Pancreas (tissue), 10 donors: Measurements from ENCODE around the gene WHRN. TPM values are rescaled to one million over a fixed set of nuclear protein-coding genes. Genes with fewer than 3 reads are reported as not detected.

Experiments
- ATAC-seq, 4 donors: fragments of 200-7000 bp; cut with Tn5 transposase; one replicate each; pipeline versions ENCODE4 v1.8.0 to v1.9.1; 2020; ENCODE audit warnings: mild to moderate bottlenecking in 4 of 4, moderate library complexity in 4 of 4
- DNase-seq, 6 donors: peaks; one replicate each; pipeline ENCODE4 v3.0.0-alpha.2; 2020
- FAIRE-seq: peaks from 2 replicates; lab custom pipeline; 2012; peaks lifted over from hg19 to GRCh38; lab: Jason Lieb, UNC
- H3K27ac ChIP-seq, 4 donors: fragments of 200-600 bp; sonication (generic); 1 replicate in 3 of 4; 2 replicates in 1 of 4; pipeline versions ENCODE4 v1.5.0 to v1.8.0; 2020
- H3K27me3 ChIP-seq, 4 donors: fragments of 200-600 bp; one replicate each; pipeline ENCODE4 v1.8.0; 2021
- H3K36me3 ChIP-seq, 3 donors: fragments of 200-600 bp; sonication (generic) in 1 of 3; one replicate each; pipeline versions ENCODE4 v1.5.0 to v1.8.0; 2020 to 2021
- H3K4me1 ChIP-seq, 3 donors: fragments of 200-600 bp; one replicate each; pipeline ENCODE4 v1.8.0; 2021
- H3K4me3 ChIP-seq, 4 donors: fragments of 200-600 bp; sonication (generic) in 2 of 4; one replicate each; pipeline versions ENCODE4 v1.5.0 to v1.8.0; 2020 to 2021
- H3K9me3 ChIP-seq, 4 donors: fragments of 200-600 bp; one replicate each; pipeline ENCODE4 v1.8.0; 2021
- CTCF ChIP-seq, 4 donors: fragments of 200-600 bp; sonication (generic) in 3 of 4; IDR thresholded peaks; one replicate each; pipeline versions ENCODE4 v1.5.0 to v1.8.0; 2021; ENCODE audit warnings: antibody characterized with exemption in 4 of 4
- WGBS, 2 donors: extraction: QIAGEN DNeasy Blood & Tissue Kit; methylation state at CpG; one replicate each; pipeline ENCODE4 v1.1.7; 2013; 5-methylcytosine and 5-hydroxymethylcytosine counted together
- intact Hi-C, 3 donors: fragments of 100-400 bp; cut with DNase I; formaldehyde crosslinking; loops; one replicate each; pipeline versions ENCODE4 v1.11.1 to v1.14.2; 2022
- polyA plus RNA-seq, 2 donors: library from polyadenylated mRNA; stranded (reverse); fragments of 200-250 nt; gene quantifications; one replicate each; pipeline ENCODE4 v1.2.3, GENCODE V29; 2013
- total RNA-seq, 6 donors: library from RNA; stranded (reverse); fragmentation: NEBNext Ultra II Directional in 4 of 6; extraction: Animal tissue kit (Norgen Biotek cat#: 25700) in 4 of 6; gene quantifications; one replicate each; pipeline versions ENCODE4 v1.2.1 to v1.2.4, GENCODE V29; 2021 to 2023
- donor health status: healthy with polysubstance abuse.
- donor health status: DM: no; HTN: no; CAD: no; lungs with moderate emphysema.
- donor health status: DM: no; HTN: no; CAD: no.
- donor health status: control.
- donor health status: control.
- donor health status: Bipolar disorder and iron deficiency.
- donor health status: DM: yes; HTN: yes; CAD: no.
- donor health status: DM: no; HTN: no; CAD: no.
- donor health status: DM: no; HTN: no; CAD: no.
- donor health status: DM: yes; HTN: yes; CAD: no.

The WHRN gene
- total and polyA plus RNA-seq, 8 donors, result 6.7 to 32.2 (median 8.6) TPM

DNA sequence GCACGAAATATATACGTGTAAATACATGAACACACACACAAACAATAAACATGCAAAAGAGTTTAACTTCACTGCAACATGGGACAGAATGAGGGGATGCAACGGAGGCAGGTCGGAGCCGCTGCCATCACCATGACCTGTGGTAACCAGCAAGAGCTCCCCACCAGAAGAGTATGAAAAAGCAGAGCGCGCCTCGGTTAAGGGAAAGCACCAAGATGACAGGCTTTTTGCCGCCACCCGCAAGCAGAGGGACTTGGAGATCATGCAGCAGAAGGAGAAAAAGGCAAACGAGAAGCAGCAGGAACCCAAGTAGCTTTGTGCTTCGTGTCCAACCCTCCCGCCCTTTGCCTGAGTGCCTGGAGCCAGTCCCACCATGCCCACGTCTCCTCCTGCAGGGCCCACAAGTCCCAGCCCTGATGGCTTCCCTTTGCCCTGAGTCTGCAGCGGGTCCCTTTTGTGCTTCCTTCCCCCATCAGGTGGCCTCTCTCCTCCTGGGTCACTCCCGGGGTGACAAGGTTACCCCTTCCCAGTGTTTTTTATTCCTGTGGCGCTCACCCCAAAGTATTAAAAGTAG is 13.8 kb downstream of the WHRN start:
- H3K27ac ChIP-seq, result no peak overlapping the region
- no peak for ATAC-seq
- H3K27me3 ChIP-seq, result no peaks in the 10 kb centered on the region
- no peak overlapping the region for H3K4me3 ChIP-seq
- H3K4me1 ChIP-seq, result no peaks in the 10 kb centered on the region
- 84 to 86% methylated on average over 17 of the region's 17 CpGs for WGBS, 2 donors
- H3K36me3 ChIP-seq, result no peaks in the 10 kb centered on the region
- no peak for TF ChIP-seq CTCF (IDR thresholded peaks at IDR 0.05)
- DNase-seq, result no peak
- no peak for FAIRE-seq
- intact Hi-C loops, result loop anchor here in 1 of 3 donors (10.0 kb wide), 1 partner anchor 153 kb away; no protein-coding TSS in a partner anchor
- no peaks in the 10 kb centered on the region for H3K9me3 ChIP-seq

DNA sequence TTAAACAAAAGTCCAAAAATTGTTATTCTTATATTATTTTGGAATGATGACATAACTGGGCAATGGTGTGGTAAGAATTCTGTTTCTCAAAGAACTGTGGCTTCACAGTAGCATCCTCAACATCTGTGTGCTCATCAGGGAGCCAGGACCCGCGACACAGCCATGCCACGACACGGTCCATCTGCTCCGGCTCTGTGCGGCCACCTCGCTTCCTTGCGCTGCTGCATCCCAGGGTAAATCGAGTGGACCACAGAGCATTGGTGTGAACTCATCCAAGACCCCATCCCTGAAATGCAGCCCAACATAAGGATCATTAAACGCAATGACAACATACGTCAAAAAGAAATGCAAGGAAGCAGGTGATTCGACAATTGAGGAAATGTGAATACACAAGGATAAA is 15.3 kb downstream of the WHRN start:
- FAIRE-seq, result no peak
- WGBS, 2 donors, result 93 to 96% methylated on average over 12 of the region's 12 CpGs
- no peaks in the 10 kb centered on the region for H3K36me3 ChIP-seq
- no peaks in the 10 kb centered on the region for H3K27me3 ChIP-seq
- DNase-seq, result no peak
- H3K4me1 ChIP-seq, result no peaks in the 10 kb centered on the region
- H3K4me3 ChIP-seq, result no peak overlapping the region
- H3K27ac ChIP-seq, result no peak overlapping the region
- no peak for TF ChIP-seq CTCF (IDR thresholded peaks at IDR 0.05)
- intact Hi-C loops, result loop anchor here in 1 of 3 donors (10.0 kb wide), 1 partner anchor 155 kb away; no protein-coding TSS in a partner anchor
- no peaks in the 10 kb centered on the region for H3K9me3 ChIP-seq
- ATAC-seq, result no peak

DNA sequence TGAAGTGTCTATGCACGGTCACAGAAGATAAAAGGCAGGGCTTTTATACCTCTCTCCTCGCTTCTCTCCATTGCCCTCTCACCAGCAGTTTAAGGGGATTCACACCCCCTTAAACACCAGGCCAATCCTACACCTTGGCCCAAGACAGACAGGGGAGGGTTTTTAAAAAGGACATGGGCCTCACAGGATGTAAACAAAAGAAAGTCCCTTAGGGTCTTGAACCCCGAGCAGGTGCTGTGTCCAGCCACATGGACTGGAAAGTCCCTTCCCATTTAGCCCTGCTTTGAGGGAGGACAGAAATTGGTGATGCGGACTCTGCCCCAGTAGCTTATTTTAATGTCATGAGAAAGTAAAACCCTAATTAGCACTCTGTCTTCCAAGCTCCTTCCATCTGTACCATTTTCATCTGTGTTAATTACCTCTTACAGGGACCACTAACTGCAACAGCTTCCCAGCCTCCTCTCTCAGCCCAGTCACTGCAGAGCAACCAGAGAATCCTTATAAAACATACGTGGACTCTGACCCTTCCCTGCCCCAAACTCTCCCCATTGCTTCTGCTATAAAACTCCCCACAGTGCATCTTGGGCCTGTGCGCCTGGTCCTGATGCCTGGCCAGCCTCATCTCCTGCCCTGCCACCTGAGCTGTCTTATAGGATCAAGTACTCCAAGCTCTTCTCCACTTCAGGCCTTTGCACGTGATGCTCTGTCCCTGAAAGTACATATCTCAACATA is 16.7 kb downstream of the WHRN start:
- DNase-seq (no peak), ATAC-seq (no peak), FAIRE-seq (no peak)
- no peaks in the 10 kb centered on the region for H3K36me3 ChIP-seq
- no peaks in the 10 kb centered on the region for H3K9me3 ChIP-seq
- H3K4me1 ChIP-seq, result no peaks in the 10 kb centered on the region
- no peak overlapping the region for H3K4me3 ChIP-seq
- no peak overlapping the region for H3K27ac ChIP-seq
- no peaks in the 10 kb centered on the region for H3K27me3 ChIP-seq
- no peak for TF ChIP-seq CTCF (IDR thresholded peaks at IDR 0.05)
- WGBS, 2 donors, result 69 to 75% methylated on average over 7 of the region's 7 CpGs
- intact Hi-C loops, result no loop called here

GRCh38 chr9:114487607-114488300 is 17.5 kb downstream of the WHRN start:
- H3K27ac ChIP-seq, result no peak overlapping the region
- peak; percentile 56 to 84 (median 72) for TF ChIP-seq CTCF (IDR thresholded peaks at IDR 0.05)
- FAIRE-seq (no peak), ATAC-seq (peak; percentile 85 to 97 (median 95)), DNase-seq (peak in 4 of 6 donors; percentile 50 to 72 (median 56))
- no peak overlapping the region for H3K4me3 ChIP-seq
- intact Hi-C loops, result no loop called here
- WGBS, 2 donors, result 72 to 82% methylated on average over 6 of the region's 6 CpGs
- no peaks in the 10 kb centered on the region for H3K27me3 ChIP-seq
- no peaks in the 10 kb centered on the region for H3K9me3 ChIP-seq
- no peaks in the 10 kb centered on the region for H3K36me3 ChIP-seq
- H3K4me1 ChIP-seq, result no peaks in the 10 kb centered on the region
